22Rv1 (cell line): ENCODE data around the gene IKBKG.
"Not testable (repeated sequence)": the region's sequence is repeated elsewhere in the genome, so short reads cannot be mapped to it uniquely, and the experiment has no call there.

Experiments
- CTCF ChIP-seq: fragments of 450-650 bp; IDR thresholded peaks from 2 replicates; pipeline ENCODE4 v1.5.1; 2017; ENCODE audit warnings: mild to moderate bottlenecking
- ZFX ChIP-seq: fragments of 450-650 bp; IDR thresholded peaks from 2 replicates; pipeline ENCODE4 v1.6.1; 2017; ENCODE audit warnings: antibody characterized with exemption, borderline replicate concordance

DNA sequence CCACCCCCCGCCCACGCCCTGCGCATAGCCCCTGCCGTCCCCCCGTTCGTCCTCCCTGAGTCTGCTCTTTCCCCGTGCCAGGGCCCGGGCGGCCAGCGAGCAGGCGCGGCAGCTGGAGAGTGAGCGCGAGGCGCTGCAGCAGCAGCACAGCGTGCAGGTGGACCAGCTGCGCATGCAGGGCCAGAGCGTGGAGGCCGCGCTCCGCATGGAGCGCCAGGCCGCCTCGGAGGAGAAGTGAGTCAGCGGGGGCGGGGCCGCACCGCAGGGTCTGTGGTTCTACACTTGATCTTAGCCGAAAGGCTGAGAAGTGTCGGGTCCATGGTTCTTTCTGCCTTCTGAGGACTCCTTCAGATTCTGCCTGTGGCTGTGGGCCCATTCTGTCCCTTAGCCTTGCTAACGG is 12.9 kb downstream of the IKBKG start:
- TF ChIP-seq CTCF, ZFX: not testable (repeated sequence)
